GM12801 (cell line): ENCODE results near the gene EFNA3.

Source experiments
- TF ChIP-seq, protein P1 (sequence below): IDR thresholded peaks from one replicate; pipeline ENCODE4 v1.5.1; 2011; ENCODE audit warnings: control low read depth; ENCODE audit not compliant: insufficient read length; ENCODE audit errors: extremely low read depth

EFNA3 gene

DNA sequence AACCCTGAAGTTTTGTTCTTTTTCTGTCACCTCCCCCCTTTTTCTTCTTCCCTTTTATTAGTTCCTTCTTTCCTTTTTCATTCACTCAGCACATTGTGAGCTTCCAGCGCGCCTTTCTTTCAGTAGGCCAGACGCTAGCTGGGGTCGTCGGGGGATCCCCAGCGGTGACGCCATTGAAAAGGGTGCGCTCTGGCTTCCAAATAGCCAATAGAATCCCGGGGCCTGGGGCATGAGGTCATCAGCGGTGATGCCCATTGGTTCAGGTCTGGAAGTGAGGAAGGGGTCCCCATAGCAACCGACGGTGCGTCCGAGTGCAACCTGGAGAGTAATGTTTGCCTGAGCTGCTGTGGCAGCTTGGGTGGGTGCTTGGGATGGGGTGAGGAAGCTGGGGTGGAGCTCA is 6.9 kb upstream of the EFNA3 start:
- TF ChIP-seq, protein P1, sequence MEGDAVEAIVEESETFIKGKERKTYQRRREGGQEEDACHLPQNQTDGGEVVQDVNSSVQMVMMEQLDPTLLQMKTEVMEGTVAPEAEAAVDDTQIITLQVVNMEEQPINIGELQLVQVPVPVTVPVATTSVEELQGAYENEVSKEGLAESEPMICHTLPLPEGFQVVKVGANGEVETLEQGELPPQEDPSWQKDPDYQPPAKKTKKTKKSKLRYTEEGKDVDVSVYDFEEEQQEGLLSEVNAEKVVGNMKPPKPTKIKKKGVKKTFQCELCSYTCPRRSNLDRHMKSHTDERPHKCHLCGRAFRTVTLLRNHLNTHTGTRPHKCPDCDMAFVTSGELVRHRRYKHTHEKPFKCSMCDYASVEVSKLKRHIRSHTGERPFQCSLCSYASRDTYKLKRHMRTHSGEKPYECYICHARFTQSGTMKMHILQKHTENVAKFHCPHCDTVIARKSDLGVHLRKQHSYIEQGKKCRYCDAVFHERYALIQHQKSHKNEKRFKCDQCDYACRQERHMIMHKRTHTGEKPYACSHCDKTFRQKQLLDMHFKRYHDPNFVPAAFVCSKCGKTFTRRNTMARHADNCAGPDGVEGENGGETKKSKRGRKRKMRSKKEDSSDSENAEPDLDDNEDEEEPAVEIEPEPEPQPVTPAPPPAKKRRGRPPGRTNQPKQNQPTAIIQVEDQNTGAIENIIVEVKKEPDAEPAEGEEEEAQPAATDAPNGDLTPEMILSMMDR, result no peak

DNA sequence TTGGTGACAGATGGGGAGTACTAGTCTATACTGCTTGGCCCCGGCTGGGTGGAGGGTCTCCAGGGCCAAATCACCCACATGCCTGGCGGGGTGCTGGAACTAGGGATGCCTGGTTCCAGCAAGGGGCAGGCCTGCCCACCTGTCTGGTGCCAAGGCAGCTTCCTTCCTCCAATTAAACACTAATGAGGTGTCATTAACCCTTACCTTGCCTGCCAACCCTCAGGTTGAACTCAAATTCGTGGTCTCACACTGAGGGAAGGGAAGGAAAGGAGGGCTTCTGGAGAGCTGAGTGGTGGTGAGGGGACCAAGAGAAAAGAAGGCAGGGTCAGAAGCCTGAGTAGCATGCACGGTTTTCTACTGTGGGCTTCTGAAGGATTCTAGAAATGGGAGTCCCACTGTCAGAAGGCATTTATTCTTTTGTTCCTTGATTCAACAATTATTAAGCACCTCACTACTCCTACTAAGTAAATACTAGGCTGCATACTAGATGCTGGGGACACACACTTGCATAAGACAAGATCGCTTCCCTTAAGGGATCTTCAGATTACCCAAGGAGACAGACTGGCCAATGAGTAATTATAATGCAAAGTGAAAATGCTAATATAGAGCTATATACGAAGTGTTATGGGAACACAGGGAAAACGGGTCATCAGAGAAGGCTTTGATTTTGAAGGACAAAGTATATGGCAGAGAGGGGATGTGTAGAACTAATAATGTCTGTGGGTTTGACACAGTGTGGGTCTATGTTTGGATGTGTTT is 5.9 kb upstream of the EFNA3 start:
- TF ChIP-seq, protein P1, result no peak

DNA sequence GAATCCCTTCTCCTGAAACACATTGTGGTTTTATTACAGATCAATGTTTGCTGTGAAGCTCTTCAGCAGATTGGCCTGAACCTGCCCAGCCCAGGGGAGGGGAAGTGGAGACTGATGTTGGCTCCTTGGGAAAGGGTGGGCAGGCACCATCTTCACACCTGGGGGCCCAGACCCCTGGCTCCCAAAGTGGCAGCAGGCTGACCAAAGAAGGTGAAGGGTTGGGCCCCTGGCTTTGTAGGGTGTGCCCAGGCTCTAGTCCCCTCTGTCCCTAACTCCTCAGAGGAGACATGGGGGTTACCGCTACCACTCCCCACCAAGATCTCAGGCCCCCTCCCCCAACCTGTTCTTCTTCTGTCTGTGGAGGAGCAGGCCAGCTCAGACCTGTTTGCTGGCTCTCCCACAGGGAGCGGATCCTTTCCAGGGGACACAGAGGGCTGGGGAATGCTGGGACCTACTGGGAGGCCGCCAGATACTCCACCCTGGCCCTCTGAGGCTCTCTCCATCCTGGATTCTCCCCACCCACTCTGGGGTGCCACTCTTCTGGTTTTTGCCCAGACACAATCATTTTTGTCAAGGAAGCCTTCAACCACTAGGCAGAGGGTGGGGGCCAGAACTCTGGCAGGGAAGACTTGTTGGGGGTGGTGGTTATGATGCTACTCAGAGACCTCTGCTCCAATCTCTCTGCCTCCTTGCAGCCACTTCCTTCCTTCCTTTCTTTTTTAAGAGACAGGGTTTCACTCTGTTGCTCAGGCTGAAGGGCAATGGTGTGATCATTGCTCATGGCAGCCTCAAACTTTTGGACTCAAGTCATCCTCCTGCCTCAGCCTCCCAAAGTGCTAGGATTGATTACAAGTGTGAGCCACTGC is 5.0 kb upstream of the EFNA3 start:
- TF ChIP-seq, protein P1, result no peak

DNA sequence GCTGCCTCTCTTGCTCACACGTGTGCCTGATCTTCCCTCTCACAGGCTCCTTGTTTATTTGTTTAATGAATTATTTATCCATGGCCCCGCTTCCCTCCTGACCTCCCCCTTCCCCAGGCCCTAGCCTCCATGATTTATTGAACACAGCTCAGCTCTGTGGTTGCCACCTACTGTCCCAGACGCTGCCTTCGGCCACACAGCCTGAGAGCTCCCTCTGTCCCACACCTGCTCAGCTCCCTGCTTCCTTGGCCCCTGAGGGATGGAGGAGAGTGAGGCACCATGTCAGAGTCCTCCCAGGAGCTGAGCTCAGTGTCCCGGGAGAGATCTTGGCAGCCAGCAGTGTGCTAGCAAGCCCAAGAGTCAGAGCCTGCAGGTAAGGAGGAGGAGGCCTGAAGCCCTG is 3.1 kb upstream of the EFNA3 start:
- TF ChIP-seq, protein P1, result no peak

DNA sequence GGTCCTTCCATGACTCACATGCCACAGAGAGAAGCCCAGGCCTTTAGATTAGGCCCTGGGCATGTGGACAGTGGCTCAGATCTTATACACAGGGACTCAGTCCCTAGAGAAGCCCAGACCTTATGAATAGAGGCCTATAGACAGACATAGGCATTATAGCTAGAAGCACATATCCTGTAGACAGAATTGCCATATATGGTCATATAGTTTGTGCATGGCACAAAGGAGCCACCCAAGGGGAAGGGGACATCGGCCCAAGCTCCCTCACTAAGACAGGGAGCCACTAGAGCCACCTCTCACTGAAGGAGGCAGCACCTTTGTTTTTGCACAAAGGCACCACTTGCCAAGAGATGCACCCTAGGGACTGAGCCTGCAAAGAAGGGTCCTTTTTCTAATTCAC is 2.3 kb upstream of the EFNA3 start:
- TF ChIP-seq, protein P1, result no peak

DNA sequence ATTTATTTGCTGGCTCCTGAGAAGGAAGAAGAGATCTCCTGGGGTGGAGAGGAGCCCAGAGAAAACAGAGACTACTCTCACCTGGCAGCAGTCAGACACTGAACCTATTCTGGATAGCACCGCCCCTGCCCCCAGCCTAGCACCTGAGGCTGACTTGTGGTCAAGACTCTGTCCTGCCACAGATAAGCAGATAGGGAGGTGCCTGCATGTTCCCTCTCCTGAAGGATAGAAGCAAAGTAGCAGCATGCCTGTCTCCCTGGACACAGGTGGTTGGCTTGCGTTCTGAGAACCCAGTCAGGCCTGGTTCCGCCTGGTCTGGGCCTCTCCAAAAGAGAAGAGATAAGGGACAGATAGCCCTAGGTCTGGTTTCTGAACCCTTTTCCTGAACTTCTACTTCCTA is 1.3 kb upstream of the EFNA3 start:
- TF ChIP-seq, protein P1, result no peak

DNA sequence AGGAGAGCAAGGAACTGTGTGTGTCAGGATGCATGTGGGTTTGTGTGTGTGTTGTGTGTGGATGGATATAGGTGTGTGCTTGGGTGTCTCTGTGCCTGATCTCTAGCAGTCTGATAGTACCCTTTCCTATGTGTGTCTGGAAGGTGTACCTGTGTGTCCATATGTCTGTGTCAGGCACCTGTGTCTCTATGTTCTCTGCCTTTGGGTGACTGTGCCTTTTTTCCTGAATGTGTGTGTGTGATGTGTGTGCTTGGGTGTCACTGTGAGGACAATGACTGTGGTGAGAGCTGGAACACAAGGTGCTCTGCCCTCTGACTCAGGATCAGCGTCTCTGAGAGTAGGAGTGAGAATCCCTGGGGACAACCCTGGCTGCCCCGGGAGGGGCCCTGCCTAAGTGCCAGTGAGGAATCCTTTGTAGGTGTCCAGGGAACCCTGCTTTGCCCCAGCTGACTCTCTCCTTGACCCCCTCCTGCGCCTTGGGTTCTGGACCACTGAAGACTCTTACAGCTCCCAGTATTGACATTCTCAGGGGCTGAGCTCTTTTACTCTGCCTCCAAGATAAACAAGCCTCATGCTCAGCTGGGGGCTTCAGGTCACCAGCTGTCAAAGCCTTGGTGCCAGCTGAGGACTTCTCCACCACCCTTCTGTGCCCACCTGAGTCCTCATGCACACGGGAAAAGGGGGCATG is 735 bp upstream of the EFNA3 start:
- TF ChIP-seq, protein P1, result no peak
